Measurements from ENCODE around the gene DCDC2C.
"Not testable (repeated sequence)": the region's sequence is repeated elsewhere in the genome, so short reads cannot be mapped to it uniquely, and the experiment has no call there.

Gene DCDC2C

GRCh38 chr2:3703236-3703756 lies at the start of gene DCDC2C:
Gene DCDC2C, plus strand, starts transcription at chr2:3703575. Its CDS starts 177 bp downstream, at chr2:3703752.
- Histone ChIP-seq H3K4me3 (ENCODE audit: low read depth in 1 of 5, low read length in 5 of 5) (peak within 1 kb of the TSS in 1 of 5 donors; percentile 37), H3K27ac (ENCODE audit: low read depth, low read length) (no peak within 1 kb of the TSS), H3K4me1 (ENCODE audit: control insufficient read depth in 5 of 5, insufficient read depth in 5 of 5, low read length in 5 of 5) (peaks cover 0 to 5% (median 3%) of the 10 kb centered on the region in 5 donors), H3K36me3 (ENCODE audit: control insufficient read depth in 5 of 5, insufficient read depth in 5 of 5, low read length in 5 of 5) (no peaks in the 10 kb centered on the region), H3K9me3 (ENCODE audit: control insufficient read depth in 5 of 5, low read length in 5 of 5) (peaks cover 0 to 3% (median 0%) of the 10 kb centered on the region in 5 donors), H3K9ac (ENCODE audit: low read length in 5 of 5) (no peak within 1 kb of the TSS), H3K27me3 (ENCODE audit: control insufficient read depth in 5 of 5, insufficient read depth in 4 of 5, low read length in 5 of 5) (peaks cover 15 to 31% (median 20%) of the 10 kb centered on the region in 5 donors)

- Histone ChIP-seq H3K27ac (ENCODE audit: low read depth, low read length) (no peak overlapping the region), H3K9me3 (ENCODE audit: control insufficient read depth in 5 of 5, low read length in 5 of 5) (peaks cover 0 to 5% (median 3%) of the 10 kb centered on the region in 5 donors), H3K4me1 (ENCODE audit: control insufficient read depth in 5 of 5, insufficient read depth in 5 of 5, low read length in 5 of 5) (peaks cover 3 to 24% (median 15%) of the 10 kb centered on the region in 5 donors), H3K9ac (ENCODE audit: low read length in 5 of 5) (no peak overlapping the region), H3K27me3 (ENCODE audit: control insufficient read depth in 5 of 5, insufficient read depth in 4 of 5, low read length in 5 of 5) (peaks cover 0 to 23% (median 5%) of the 10 kb centered on the region in 5 donors), H3K4me3 (ENCODE audit: low read depth in 1 of 5, low read length in 5 of 5) (no peak overlapping the region), H3K36me3 (ENCODE audit: control insufficient read depth in 5 of 5, insufficient read depth in 5 of 5, low read length in 5 of 5) (no peaks in the 10 kb centered on the region)
Measured at GRCh38 chr2:3654011-3654410, 49.4 kb upstream of the DCDC2C start.

GRCh38 chr2:3654531-3655225 lies 48.7 kb upstream of the DCDC2C start:
- peaks cover 0 to 19% (median 5%) of the 10 kb centered on the region in 5 donors for H3K27me3 ChIP-seq (ENCODE audit: control insufficient read depth in 5 of 5, insufficient read depth in 4 of 5, low read length in 5 of 5)
- H3K4me3 ChIP-seq (ENCODE audit: low read depth in 1 of 5, low read length in 5 of 5), result no peak overlapping the region
- no peaks in the 10 kb centered on the region for H3K36me3 ChIP-seq (ENCODE audit: control insufficient read depth in 5 of 5, insufficient read depth in 5 of 5, low read length in 5 of 5)
- no peak overlapping the region for H3K27ac ChIP-seq (ENCODE audit: low read depth, low read length)
- H3K4me1 ChIP-seq (ENCODE audit: control insufficient read depth in 5 of 5, insufficient read depth in 5 of 5, low read length in 5 of 5), result peaks cover 3 to 31% (median 21%) of the 10 kb centered on the region in 5 donors
- peaks cover 0 to 5% (median 3%) of the 10 kb centered on the region in 5 donors for H3K9me3 ChIP-seq (ENCODE audit: control insufficient read depth in 5 of 5, low read length in 5 of 5)
- H3K9ac ChIP-seq (ENCODE audit: low read length in 5 of 5), result no peak overlapping the region

- H3K4me3 ChIP-seq (ENCODE audit: low read depth in 1 of 5, low read length in 5 of 5), result no peak overlapping the region
- no peaks in the 10 kb centered on the region for H3K36me3 ChIP-seq (ENCODE audit: control insufficient read depth in 5 of 5, insufficient read depth in 5 of 5, low read length in 5 of 5)
- H3K9ac ChIP-seq (ENCODE audit: low read length in 5 of 5), result no peak overlapping the region
- no peak overlapping the region for H3K27ac ChIP-seq (ENCODE audit: low read depth, low read length)
- peaks cover 0 to 10% (median 5%) of the 10 kb centered on the region in 5 donors for H3K27me3 ChIP-seq (ENCODE audit: control insufficient read depth in 5 of 5, insufficient read depth in 4 of 5, low read length in 5 of 5)
- peaks cover 0 to 5% (median 3%) of the 10 kb centered on the region in 5 donors for H3K9me3 ChIP-seq (ENCODE audit: control insufficient read depth in 5 of 5, low read length in 5 of 5)
- peaks cover 1 to 32% (median 22%) of the 10 kb centered on the region in 5 donors for H3K4me1 ChIP-seq (ENCODE audit: control insufficient read depth in 5 of 5, insufficient read depth in 5 of 5, low read length in 5 of 5)
Measured at GRCh38 chr2:3655871-3656761, 47.3 kb upstream of the DCDC2C start.

GRCh38 chr2:3656762-3657721 lies 46.3 kb upstream of the DCDC2C start:
- H3K4me1 ChIP-seq (ENCODE audit: control insufficient read depth in 5 of 5, insufficient read depth in 5 of 5, low read length in 5 of 5), result peaks cover 1 to 25% (median 15%) of the 10 kb centered on the region in 5 donors
- H3K27ac ChIP-seq (ENCODE audit: low read depth, low read length), result no peak overlapping the region

DNA sequence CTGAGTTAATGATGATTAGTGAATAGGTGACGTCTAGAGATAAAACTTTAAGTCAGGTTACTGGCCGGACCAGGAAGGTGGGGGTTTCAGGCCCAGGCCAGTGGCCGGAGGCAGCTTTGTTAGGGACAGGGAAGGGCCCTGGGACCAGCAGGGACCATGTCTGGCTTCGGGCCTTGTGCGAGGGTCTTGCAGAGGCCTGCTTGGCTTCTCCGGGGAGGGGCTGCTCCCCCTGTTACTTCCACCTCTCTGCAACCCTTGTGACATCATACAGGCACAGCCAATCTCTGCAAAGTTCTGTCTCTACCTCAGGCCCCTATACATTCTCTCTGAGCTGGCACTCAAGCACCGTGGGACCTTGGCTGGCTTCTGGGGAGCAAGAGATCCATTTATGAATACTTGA lies 45.5 kb upstream of the DCDC2C start, which contains the start of gene ALLC:
Gene ALLC (plus strand): TSS at position 320 of the 400 bp plus-strand sequence. CDS start 12,958 bp downstream, outside the sequence.
- no peak within 1 kb of the TSS for H3K27ac ChIP-seq (ENCODE audit: low read depth, low read length)
- no peak within 1 kb of the TSS for H3K4me3 ChIP-seq (ENCODE audit: low read depth in 1 of 5, low read length in 5 of 5)
- H3K36me3 ChIP-seq (ENCODE audit: control insufficient read depth in 5 of 5, insufficient read depth in 5 of 5, low read length in 5 of 5), result no peaks in the 10 kb centered on the region
- H3K9ac ChIP-seq (ENCODE audit: low read length in 5 of 5), result no peak within 1 kb of the TSS
- H3K4me1 ChIP-seq (ENCODE audit: control insufficient read depth in 5 of 5, insufficient read depth in 5 of 5, low read length in 5 of 5), result peaks cover 0 to 22% (median 12%) of the 10 kb centered on the region in 5 donors
- peaks cover 0 to 8% (median 5%) of the 10 kb centered on the region in 5 donors for H3K27me3 ChIP-seq (ENCODE audit: control insufficient read depth in 5 of 5, insufficient read depth in 4 of 5, low read length in 5 of 5)
- peaks cover 0 to 5% (median 3%) of the 10 kb centered on the region in 5 donors for H3K9me3 ChIP-seq (ENCODE audit: control insufficient read depth in 5 of 5, low read length in 5 of 5)

More at GRCh38 chr2:3656762-3657721, 46.3 kb upstream of the DCDC2C start:
- Histone ChIP-seq H3K4me3 (ENCODE audit: low read depth in 1 of 5, low read length in 5 of 5) (no peak overlapping the region), H3K27me3 (ENCODE audit: control insufficient read depth in 5 of 5, insufficient read depth in 4 of 5, low read length in 5 of 5) (peaks cover 0 to 8% (median 5%) of the 10 kb centered on the region in 5 donors), H3K36me3 (ENCODE audit: control insufficient read depth in 5 of 5, insufficient read depth in 5 of 5, low read length in 5 of 5) (no peaks in the 10 kb centered on the region), H3K9ac (ENCODE audit: low read length in 5 of 5) (no peak overlapping the region), H3K9me3 (ENCODE audit: control insufficient read depth in 5 of 5, low read length in 5 of 5) (peaks cover 0 to 5% (median 3%) of the 10 kb centered on the region in 5 donors)

DNA sequence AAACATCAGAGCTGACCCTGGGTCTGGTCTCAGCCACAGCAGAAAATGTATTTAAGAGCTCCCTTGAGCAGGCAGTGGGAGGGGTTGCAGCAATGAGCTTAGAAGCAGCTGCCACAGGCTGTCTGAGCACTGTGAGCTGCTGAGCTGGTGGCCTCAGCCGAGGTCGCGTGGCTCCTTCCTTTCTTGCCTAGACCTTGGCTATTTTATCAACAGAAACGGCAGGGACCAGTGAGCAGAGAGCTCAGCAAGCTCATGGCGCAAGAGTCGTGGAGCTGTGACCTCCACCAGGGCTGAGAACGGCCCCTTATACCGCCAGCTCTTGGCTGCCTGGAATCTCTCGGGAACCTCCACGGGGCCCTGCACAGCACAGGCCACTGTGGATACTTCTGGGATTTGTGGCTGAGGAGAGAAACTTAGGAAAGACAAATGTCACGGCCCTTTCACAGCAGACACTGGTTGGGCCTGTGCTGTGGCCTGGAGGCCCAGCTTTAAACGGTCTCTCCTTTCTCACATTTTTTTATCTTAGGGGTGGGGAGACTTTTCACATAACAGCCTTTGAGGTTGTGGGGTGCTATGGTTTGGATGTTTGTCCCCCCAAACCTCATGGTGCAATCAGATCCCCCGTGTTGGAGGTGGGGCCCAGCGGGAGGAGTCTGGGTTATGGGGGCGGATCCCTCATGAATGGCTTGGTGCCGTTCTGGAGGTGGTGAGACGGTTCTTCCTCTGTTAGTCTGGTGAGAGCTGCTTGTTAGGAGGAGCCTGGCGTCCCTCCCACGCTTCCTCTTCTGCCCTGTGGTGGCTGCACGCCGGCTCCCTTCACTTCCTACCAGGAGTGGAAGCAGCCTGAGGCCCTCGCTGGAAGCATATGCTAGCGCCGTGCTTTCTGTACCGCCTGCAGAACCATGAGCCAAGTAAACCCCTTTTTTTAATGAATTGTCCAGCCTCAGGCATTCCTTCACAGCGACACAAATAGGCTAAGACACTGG lies 43.6 kb upstream of the DCDC2C start:
- Histone ChIP-seq H3K36me3 (ENCODE audit: control insufficient read depth in 5 of 5, insufficient read depth in 5 of 5, low read length in 5 of 5) (no peaks in the 10 kb centered on the region), H3K9me3 (ENCODE audit: control insufficient read depth in 5 of 5, low read length in 5 of 5) (no peaks in the 10 kb centered on the region), H3K27me3 (ENCODE audit: control insufficient read depth in 5 of 5, insufficient read depth in 4 of 5, low read length in 5 of 5) (peaks cover 0 to 6% (median 5%) of the 10 kb centered on the region in 5 donors), H3K9ac (ENCODE audit: low read length in 5 of 5) (peak overlapping the region in 1 of 5 donors; percentile 16), H3K27ac (ENCODE audit: low read depth, low read length) (no peak overlapping the region), H3K4me3 (ENCODE audit: low read depth in 1 of 5, low read length in 5 of 5) (peak overlapping the region in 2 of 5 donors; percentile 13 to 29), H3K4me1 (ENCODE audit: control insufficient read depth in 5 of 5, insufficient read depth in 5 of 5, low read length in 5 of 5) (peaks cover 0 to 18% (median 12%) of the 10 kb centered on the region in 5 donors)

DNA sequence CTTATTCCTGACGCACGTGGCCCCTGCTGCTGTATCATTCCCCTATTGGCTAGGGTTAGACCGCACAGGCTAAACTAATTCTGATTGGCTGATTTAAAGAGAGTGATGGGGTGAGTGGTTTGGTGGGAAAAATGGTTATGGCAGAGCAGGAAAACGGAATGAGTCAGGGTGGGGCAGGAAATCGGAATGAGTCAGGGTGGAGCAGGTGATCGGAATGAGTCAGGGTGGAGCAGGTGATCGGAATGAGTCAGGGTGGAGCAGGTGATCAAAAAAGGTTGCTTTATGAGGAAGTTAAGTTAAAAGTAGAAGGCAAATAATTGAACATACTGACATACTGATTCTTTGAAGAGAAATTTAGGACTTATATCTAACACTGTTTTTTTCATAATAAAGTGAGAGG lies 42.7 kb upstream of the DCDC2C start:
- not testable (repeated sequence) for H3K9me3 ChIP-seq (ENCODE audit: control insufficient read depth in 5 of 5, low read length in 5 of 5); H3K4me3 ChIP-seq (ENCODE audit: low read depth in 1 of 5, low read length in 5 of 5); H3K36me3 ChIP-seq (ENCODE audit: control insufficient read depth in 5 of 5, insufficient read depth in 5 of 5, low read length in 5 of 5); H3K27ac ChIP-seq (ENCODE audit: low read depth, low read length); H3K27me3 ChIP-seq (ENCODE audit: control insufficient read depth in 5 of 5, insufficient read depth in 4 of 5, low read length in 5 of 5); H3K9ac ChIP-seq (ENCODE audit: low read length in 5 of 5)
- peaks cover 0 to 14% (median 12%) of the 10 kb centered on the region in 5 donors for H3K4me1 ChIP-seq (ENCODE audit: control insufficient read depth in 5 of 5, insufficient read depth in 5 of 5, low read length in 5 of 5)

Measured in subcutaneous abdominal adipose tissue (tissue), 5 donors.